Occipital lobe (tissue), 2 donors: ENCODE measurements around the gene GPR15LG. TPM values are rescaled to one million over a fixed set of nuclear protein-coding genes. Genes with fewer than 3 reads are reported as not detected.
"Not testable (repeated sequence)": the region's sequence is repeated elsewhere in the genome, so short reads cannot be mapped to it uniquely, and the experiment has no call there.

Experiments
- DNase-seq: peaks from one replicate; lab custom pipeline; 2025; lab: John Stamatoyannopoulos, UW
- total RNA-seq: library from RNA; depleted of rRNA; stranded (reverse); fragments of >200 nt; gene quantifications from one replicate; pipeline ENCODE4 v1.2.3, GENCODE V29; 2014

Gene GPR15LG
- total RNA-seq, 1 donor from 2014 or later: not detected

DNA sequence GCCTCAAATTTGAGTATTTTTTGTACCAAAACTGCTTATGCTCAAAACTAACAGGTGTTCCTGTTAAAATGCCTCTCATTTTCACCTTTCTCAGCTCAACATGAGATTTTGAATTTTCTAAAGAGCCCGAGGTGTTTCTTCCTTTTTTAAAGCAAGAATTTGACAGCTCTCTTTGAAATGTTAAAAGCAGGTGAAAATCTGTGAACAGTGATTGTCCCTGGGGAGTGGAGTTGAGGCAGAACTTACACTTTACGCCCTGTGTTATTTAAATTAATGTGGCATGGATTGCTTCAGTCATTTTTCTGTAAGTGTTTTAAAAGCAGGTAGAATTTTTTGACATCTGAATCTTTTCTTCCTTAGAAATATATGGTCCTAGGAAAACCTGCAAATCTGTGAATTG lies 9.2 kb upstream of the GPR15LG start:
- no peak for DNase-seq

DNA sequence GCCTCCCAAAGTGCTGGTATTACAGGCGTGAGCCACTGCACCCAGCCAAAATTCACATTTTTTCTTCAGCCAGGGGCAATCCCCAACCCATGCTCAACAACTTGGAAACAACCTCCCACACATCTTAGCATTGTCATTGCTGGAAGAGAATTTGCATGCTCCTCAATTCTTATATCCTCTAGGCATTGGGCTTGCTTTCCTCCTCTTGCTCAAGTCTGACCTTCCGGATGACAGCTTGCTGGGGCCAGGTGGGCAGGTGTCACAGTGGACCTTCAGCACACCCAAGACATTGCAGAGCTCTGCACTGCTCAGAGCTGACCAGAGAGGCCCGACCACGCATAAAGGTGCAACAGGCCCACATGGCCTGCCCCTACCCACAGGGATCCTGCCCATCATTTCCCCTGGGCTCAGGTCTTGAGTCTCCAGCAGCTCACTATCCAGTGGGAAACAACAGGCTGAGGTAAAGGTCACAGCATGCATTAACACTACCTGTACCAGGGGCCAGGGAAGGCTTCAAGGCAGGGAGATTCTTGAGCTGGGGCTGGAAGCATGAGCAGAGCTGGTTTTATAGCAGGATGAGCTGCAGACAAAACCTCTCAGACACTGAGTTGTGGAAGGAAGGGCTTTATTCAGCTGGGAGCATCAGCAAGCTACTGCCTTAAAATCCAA lies 6.8 kb upstream of the GPR15LG start:
- no peak for DNase-seq

DNA sequence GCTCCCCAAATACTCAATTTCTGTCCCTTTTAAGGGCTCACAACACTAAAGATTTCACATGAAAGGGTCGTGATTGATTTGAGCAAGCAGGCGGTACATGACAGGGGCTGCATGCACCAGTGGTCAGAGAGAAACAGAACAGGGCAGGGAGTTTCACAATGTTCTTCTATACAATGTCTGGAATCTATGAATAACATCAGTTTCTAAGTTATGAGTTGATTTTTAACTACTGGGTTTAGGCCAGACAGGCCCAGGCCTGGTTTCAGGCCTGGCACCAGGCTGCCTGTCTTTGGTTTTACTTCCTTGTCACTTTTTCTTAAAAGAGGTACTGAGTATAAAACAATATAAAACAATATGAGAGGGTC lies 6.3 kb upstream of the GPR15LG start:
- not testable (repeated sequence) for DNase-seq

DNA sequence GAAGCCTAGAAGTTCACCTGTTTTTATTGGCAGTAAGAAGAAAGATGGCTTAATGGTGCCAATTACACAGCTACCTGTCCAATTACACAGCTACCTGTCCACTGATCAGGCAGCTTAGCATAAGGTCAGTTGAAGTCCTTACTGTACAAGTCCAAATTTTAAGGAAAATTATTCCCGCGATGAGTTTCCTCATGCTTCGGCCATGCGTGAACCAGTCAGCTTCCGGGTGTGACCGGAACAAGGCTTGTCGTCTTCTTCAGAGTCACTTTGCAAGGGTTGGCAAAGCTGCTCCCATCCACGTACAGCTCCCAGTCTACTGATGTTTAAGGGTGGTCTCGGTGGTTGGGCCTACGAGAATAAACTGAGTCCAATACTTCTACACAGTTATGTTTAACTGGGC lies 5.2 kb upstream of the GPR15LG start:
- not testable (repeated sequence) for DNase-seq

DNA sequence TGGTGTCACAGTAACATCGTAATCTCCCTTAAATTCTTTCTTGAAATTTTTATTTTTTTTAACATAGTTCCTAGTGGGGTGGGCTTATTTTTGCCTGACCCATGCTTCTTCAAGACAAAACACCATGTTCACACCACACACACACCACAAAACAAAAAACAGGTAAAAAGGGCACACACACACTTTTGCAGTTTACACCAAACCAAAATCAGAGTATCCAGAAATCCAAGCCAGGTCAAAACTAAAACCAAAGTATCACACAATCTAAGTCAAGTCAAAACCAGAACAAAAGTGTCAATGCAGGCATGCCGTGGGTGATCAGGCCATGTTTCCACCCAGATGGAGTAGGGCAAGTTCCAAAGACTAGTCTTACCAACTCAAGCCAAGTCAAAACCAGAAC lies 2.4 kb upstream of the GPR15LG start:
- not testable (repeated sequence) for DNase-seq

DNA sequence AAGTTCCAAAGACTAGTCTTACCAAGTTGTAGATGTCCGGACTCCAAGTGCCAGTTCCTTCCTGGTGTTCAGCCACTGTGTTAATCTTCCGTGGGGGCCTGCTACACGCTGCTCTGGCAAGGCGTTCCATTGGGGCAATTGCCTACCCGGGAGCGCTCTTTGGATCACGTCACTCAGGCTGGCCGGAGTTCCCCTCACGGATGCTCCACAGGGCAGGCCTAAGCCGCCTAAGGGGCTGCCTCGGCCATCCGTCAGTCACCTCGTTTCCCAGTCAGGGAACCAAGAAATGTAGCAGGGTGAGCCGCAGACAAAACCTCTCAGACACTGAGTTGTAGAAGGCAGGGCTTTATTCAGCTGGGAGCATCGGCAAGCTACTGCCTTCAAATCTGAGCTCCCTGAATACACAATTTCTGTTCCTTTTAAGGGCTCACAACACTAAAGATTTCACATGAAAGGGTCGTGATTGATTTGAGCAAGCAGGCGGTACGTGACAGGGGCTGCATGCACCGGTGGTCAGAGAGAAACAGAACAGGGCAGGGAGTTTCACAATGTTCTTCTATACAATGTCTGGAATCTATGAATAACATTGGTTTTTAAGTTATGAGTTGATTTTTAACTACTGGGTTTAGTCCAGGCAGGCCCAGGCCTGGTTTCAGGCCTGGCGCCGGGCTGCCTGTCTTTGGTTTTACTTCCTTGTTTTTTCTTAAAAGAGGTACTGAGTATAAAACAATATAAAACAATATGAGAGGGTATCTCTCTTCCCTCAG lies 1.7 kb upstream of the GPR15LG start:
- not testable (repeated sequence) for DNase-seq

DNA sequence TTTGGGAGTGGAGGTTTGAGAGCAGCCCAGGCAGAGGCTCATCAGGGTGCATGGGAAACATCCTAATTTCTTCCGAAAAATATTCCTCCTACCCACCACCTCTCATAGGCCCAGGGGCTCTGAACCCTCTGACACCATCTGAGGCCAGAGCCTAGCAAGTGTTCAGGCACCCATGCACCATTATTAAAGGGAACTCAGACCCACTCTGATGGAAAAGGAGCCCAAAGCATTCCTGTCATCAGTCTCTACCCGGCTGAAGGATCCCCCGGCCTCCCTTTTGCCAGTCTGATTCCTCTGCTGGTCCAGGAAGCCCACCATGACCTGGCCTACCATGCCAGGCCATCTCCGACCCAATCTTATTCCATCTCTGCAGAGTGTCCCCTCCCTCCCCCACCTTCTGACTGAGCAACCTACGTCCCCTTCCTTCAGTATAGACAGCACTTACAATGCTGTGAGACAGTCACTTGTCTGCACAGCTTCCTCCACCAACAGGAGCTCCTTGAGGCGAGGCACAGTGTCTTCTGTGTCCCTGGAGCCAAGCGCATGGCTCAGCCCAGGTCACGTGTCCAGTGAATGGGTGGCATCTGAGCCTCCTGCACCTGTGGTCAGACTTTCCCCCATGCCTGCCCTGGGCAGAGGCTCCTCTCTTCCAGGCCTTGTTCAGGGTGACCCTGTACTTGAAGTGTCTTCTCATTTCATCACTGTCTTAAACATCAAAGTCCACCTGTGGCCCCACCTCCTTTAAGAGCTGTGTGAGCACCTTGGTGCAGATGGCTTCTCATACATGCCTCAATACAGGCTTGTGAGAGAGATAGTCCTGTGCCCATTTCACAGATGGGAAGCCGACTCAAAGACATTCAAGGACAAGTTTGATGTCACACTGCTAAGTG lies 889 bp upstream of the GPR15LG start:
- no peak for DNase-seq

DNA sequence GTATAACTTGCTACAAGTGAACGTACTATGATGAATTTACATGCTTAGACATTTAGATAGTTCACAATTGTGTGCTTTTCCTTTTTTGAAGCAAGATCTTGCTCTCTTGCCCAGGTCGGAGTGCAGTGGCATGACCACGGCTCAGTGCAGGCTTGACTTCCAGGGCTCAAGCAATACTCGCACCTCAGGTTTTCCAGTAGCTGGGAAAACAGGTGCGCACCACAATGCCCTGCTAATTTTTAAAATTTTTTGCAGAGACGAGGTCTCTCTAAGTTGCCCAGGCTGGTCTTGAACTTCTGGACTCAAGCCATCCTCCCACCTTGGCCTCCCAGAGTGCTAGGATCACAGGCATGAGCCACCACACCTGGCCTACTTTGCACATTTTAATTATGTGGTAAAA lies 1.8 kb downstream of the GPR15LG start:
- DNase-seq: no peak

DNA sequence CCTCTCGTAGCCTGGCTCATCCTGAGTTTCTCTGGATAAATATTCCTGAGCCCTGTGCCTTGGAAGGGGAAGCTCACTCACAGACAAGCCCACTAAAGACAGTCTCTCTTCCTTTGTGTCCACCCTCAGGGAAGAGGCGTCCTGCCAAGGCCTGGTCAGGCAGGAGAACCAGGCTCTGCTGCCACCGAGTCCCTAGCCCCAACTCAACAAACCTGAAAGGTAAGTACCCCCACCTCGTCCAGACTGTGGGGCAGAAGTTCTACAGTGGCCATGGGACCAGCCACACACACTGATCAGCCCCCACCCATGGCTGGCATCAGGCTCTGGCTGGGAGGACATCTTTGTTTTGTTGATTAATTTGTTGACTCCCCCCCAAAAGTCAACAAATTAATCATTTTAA lies 2.8 kb downstream of the GPR15LG start:
- DNase-seq: no peak

DNA sequence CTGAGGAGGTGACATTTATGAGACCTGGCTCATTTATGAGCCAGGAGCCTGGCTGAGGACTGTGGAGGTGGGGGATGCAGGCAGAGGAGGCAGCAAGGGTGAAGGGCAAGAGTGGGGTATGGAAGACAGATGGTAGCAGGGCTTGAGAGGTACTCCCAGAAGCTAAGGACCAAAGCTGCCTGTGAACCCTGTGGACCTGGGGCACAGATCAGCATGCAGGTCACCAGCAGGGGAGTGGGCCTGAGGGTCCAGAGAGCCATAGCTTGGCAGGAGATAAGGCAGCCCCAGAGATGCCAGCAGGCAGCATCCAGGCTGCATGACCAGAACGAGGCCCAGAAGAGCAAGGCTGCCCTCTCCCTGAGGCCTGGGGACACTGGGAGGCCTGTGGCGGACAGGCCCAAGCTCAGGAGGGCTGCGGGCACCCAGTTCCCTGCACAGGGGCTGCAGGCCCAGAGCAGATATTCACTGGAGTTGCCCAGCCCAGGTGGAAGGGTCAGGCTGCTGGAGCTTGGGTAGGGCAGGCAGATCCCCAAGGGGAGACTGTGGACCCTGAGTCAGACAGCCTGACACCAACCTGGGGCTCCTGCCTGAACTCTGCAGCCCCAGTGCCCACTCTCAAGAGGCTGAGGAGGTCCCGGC lies 3.4 kb downstream of the GPR15LG start:
- DNase-seq: no peak

DNA sequence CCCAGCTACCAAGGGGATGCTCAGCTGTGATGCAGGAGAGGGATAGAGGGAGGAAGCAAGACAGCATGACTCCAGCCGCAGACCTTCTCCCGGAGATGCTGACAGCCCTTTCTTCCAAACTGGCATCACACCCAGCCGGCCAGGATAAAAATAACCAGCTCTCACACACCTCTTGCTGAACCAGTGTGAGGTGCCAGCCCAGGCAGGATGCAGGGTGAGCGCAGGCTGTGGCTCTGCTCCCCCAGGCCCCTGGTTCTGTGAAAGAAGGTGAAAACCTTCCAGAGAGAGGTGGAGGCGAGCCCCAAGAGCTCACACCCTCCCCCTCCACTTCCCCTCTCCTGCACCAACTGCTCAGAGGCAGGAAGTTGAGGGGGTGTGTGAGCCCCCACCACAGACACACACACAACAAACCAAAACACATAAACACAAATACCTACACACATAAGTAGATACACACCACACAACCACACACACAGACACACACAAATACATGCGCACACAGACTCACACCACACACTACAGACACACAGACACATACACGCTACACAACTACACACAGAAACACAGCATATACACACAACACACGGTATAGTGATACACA lies 4.0 kb downstream of the GPR15LG start:
- DNase-seq: peak; percentile 32

DNA sequence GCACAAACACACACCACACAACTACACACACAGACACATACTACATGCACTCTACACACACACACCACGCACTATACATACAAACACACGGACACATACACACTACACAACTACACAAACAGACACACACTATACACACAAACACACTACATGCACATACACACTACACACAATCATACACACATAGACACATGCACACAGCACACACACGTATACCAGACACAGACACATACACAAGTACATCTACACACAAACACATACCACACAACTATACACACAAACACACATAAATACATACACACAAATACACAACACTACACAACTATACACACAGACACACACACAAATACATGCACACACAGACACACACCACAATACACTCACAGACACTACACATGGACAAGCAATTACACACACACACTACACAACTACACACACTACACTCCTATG lies 4.6 kb downstream of the GPR15LG start:
- DNase-seq: no peak

DNA sequence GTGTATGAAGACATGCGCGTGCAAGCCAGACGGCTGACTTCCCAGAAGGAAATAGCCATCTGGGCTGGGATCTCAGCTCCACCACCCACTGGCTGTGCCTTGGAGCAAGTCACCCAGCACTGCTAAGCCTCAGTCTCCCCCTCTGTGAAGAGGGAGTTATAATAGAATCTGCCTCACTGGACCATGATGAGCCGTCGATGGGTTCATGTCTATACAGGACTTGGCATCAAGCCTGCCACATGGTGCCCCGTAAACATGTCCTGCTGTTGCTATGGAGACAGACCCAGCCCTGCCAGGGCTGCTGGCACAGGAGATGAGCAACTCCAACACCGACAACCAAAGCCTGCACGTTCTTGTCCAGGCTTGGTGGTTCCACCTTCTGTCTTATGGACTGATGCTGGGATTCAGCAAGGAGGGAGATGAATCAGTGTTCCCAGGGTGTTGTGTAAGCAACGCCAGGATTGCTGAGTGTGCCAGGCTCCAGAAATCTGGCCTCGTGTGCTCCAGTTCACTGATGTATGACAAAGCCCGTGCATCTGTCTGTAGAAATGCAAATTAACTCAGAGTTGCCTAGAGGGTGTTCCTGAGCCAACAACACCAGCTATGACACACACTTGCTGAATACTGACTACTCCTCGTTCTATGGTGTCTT lies 5.6 kb downstream of the GPR15LG start:
- peak; percentile 75 for DNase-seq

DNA sequence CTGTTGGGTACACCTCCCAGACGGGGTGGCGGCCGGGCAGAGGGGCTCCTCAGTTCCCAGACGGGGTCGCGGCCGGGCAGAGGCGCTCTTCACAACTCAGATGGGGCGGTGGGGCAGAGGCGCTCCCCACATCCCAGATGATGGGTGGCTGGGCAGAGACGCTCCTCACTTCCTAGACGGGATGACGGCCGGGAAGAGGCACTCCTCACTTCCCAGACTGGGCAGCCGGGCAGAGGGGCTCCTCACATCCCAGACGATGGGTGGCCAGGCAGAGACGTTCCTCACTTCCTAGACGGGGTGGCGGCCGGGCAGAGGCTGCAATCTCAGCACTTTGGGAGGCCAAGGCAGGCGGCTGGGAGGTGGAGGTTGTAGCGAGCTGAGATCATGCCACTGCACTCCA lies 6.8 kb downstream of the GPR15LG start:
- DNase-seq: not testable (repeated sequence)

DNA sequence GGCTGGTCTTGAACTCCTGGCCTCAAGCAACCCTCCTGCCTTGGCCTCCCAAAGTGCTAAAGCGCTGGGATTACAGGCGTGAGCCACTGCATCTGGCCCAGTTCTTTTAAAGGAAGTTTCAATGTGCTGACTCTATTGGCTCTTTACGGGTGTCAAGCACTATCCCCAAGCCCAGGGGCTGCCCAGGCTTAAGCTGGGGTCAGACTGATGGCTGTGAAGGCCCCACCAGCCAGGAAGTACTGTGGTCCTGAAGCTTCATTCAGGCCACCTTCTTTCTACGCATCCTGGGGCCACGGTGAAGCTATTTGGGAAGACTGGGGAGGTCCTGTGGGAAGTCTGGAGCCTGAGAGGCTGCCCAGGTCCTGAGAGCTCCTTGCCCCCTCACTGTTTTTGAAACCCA lies 8.0 kb downstream of the GPR15LG start:
- no peak for DNase-seq

DNA sequence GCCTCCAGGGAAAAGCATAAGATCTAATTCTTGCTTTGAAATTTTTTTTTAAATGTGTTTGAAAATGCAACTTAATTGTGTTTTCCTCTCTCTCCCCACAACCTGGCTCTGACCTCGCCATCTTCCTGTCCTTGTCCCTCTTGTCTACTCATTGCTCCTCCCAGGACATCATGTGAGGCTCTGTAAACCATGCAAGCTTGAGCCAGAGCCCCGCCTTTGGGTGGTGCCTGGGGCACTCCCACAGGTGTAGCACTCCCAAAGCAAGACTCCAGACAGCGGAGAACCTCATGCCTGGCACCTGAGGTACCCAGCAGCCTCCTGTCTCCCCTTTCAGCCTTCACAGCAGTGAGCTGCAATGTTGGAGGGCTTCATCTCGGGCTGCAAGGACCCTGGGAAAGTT lies 10.9 kb downstream of the GPR15LG start:
- DNase-seq: no peak

DNA sequence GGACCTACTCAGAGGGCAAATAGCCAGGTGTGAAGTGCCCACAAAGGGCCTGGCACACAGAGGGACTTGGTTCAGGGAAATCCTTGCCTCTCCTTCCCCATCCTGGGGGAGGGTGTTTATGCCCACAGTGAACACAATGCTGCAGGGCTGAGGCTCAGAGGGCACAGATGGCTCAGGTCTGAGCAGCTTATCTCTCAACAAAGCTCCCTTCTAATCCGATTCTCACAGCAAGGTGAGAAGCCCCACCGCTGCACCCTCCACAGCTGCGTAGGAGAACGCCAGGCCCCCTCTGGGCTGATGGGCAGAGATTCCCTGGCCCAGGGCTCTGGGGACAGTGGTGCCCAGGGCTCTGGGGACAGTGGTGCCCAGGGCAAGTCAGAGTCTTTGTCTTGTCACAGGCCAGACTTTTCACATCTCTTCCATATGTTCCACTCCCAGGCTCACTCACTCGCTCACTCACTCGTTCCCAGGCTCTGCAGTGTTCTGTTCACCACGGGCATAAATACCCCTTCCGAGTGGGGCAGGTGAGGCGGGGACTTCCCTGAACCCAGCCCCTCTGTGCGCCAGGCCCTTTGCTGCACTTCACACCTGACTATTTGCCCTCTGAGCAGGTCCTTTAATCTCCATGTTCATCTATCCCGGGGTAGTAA lies 12.1 kb downstream of the GPR15LG start:
- DNase-seq: no peak

DNA sequence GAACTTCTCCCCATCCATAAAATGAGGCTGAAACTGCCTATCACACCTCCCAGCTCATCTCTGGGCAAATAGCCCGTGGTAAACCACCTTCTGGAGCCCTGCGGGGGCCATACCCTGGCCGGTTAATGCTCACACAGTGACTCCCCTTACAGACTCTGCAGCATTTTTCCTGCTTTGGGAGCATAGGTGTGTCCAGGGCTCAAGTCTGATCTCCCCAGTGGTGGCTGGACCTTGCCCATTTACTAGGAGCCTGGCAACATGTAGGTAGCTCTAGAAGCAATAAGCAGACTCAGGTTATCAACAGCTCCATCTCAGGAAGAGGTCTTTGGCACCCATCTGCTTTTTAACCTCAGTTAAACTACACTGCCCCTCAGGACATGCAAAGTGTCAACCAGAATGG lies 15.2 kb downstream of the GPR15LG start:
- DNase-seq: no peak

DNA sequence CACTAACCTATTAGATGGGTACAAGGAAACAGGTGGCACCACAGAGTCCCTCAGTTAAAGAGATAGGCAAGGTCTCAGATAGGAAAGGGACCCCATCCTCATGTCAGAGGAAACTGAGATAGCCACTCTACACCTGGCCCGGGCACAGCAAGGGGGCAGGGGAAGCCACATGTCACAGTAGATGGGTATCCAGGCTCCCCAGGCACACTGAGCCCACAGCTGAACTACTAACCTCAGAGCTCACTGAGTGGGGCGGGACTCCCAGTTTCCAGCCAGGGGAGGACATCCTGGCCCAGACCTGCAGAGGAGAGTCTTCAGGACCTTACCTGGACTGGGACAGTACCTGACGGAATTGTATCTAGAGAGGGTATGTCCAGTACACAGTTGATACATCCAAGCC lies 17.0 kb downstream of the GPR15LG start:
- no peak for DNase-seq

DNA sequence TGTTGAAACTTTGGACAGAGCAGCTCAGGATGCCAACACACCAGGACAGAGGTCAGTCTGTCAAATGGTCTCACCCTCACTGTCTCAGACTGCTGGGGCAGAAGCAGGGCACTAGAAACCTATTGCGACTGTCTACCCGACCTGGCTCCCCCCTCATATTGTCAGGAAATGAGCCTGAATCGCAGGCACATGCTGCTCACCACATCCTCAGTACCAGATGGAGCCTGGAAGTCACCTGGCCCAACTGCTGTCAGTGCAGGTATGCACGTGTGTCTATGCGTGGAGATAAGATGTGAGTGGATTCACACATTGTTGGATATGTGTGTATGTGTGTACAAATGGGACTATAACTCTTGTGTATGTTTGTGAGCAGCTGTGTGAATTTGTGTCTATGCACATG lies 17.5 kb downstream of the GPR15LG start:
- no peak for DNase-seq
